Neural cell (in vitro differentiated cells): ENCODE results near the gene ELOA. TPM values are rescaled to one million over a fixed set of nuclear protein-coding genes. Genes with fewer than 3 reads are reported as not detected.

Experiments used
- H2AFZ ChIP-seq: fragments of 200-600, 300-800 bp; sonication (generic), shearing (Covaris generic); 2 replicates; pipeline ENCODE4 v1.6.0; 2014; ENCODE audit warnings: low read depth, mild to moderate bottlenecking, antibody characterized with exemption, low read length, moderate library complexity
- H3F3A ChIP-seq: fragments of 200-600 bp; shearing (Covaris generic); 2 replicates; pipeline ENCODE4 v1.6.1; 2016; ENCODE audit warnings: mild to moderate bottlenecking, moderate library complexity, mixed read lengths, antibody characterized with exemption, low read length; ENCODE audit not compliant: insufficient read depth, poor library complexity, severe bottlenecking
- H3K27ac ChIP-seq: fragments of 200-600, 300-800 bp; sonication (generic), shearing (Covaris generic); 2 replicates; pipeline ENCODE4 v1.5.1; 2014; ENCODE audit warnings: mild to moderate bottlenecking, low read length, moderate library complexity
- H3K27me3 ChIP-seq: fragments of 300-800, 200-600 bp; sonication (generic), shearing (Covaris generic); 2 replicates; pipeline ENCODE4 v1.6.0; 2014; ENCODE audit warnings: mild to moderate bottlenecking, low read depth, low read length, moderate library complexity; ENCODE audit not compliant: insufficient read depth
- H3K36me3 ChIP-seq: fragments of 300-800, 200-600 bp; sonication (generic), shearing (Covaris generic); 2 replicates; pipeline ENCODE4 v1.5.1; 2014; ENCODE audit warnings: mild to moderate bottlenecking, antibody characterized with exemption, low read length, moderate library complexity; ENCODE audit not compliant: insufficient read depth
- H3K4me2 ChIP-seq: fragments of 300-800, 200-600 bp; sonication (generic), shearing (Covaris generic); 2 replicates; pipeline ENCODE4 v1.6.0; 2014; ENCODE audit warnings: mild to moderate bottlenecking, low read length
- H3K4me3 ChIP-seq: fragments of 300-800, 200-600 bp; sonication (generic), shearing (Covaris generic); 2 replicates; pipeline ENCODE4 v1.5.1; 2014; ENCODE audit warnings: mild to moderate bottlenecking, low read length, moderate library complexity
- H3K79me2 ChIP-seq: fragments of 200-600 bp; shearing (Covaris generic); replicated peaks from 2 replicates; pipeline ENCODE4 v1.6.0; 2014; ENCODE audit warnings: mild to moderate bottlenecking, low read length, moderate library complexity; ENCODE audit not compliant: insufficient read depth
- H3K9ac ChIP-seq: fragments of 300-800, 200-600 bp; sonication (generic), shearing (Covaris generic); 2 replicates; pipeline ENCODE4 v1.6.1; 2016; ENCODE audit warnings: mild to moderate bottlenecking, low read length, mixed read lengths
- H3K9me2 ChIP-seq: fragments of 200-600 bp; shearing (Covaris generic); 2 replicates; pipeline ENCODE4 v1.6.1; 2016; ENCODE audit warnings: mild to moderate bottlenecking, low read length, mixed read lengths; ENCODE audit not compliant: insufficient read depth
- H3K9me3 ChIP-seq: fragments of 200-600, 300-800 bp; sonication (generic), shearing (Covaris generic); 2 replicates; pipeline ENCODE4 v1.6.1; 2016; ENCODE audit warnings: mild to moderate bottlenecking, mixed run types, low read length, moderate library complexity, mixed read lengths
- H4K20me1 ChIP-seq: fragments of 200-600 bp; shearing (Covaris generic); 2 replicates; pipeline ENCODE4 v1.6.1; 2016; ENCODE audit warnings: mild to moderate bottlenecking, mixed run types; ENCODE audit not compliant: insufficient read depth
- CTCF ChIP-seq: fragments of 450-650 bp; IDR thresholded peaks from 2 replicates; pipeline ENCODE4 v1.5.1; 2014; ENCODE audit warnings: antibody characterized with exemption, mild to moderate bottlenecking, moderate library complexity; ENCODE audit not compliant: poor library complexity, severe bottlenecking
- EP300 ChIP-seq: fragments of 450-650 bp; conservative IDR thresholded peaks from 2 replicates; pipeline ENCODE4 v1.6.1; 2014; ENCODE audit warnings: antibody characterized with exemption, mild to moderate bottlenecking, moderate library complexity; ENCODE audit not compliant: poor library complexity, severe bottlenecking
- EZH2 ChIP-seq: fragments of 200-600, 300-800 bp; shearing (Covaris generic), sonication (generic); IDR thresholded peaks from 2 replicates; pipeline ENCODE4 v1.6.1; 2014; ENCODE audit warnings: antibody characterized with exemption, low read length, borderline replicate concordance, mild to moderate bottlenecking; ENCODE audit not compliant: insufficient read depth, poor library complexity, severe bottlenecking
- MXI1 ChIP-seq: fragments of 450-650 bp; conservative IDR thresholded peaks from 2 replicates; pipeline ENCODE4 v1.6.1; 2014; ENCODE audit warnings: antibody characterized with exemption, mild to moderate bottlenecking; ENCODE audit not compliant: poor library complexity, severe bottlenecking
- POLR2AphosphoS5 ChIP-seq: IDR thresholded peaks from 2 replicates; pipeline ENCODE4 v1.6.1; 2012
- RAD21 ChIP-seq: fragments of 450-650 bp; conservative IDR thresholded peaks from 2 replicates; pipeline ENCODE4 v1.6.1; 2014; ENCODE audit warnings: antibody characterized with exemption, mild to moderate bottlenecking, moderate library complexity
- REST ChIP-seq: IDR thresholded peaks from 2 replicates; pipeline ENCODE4 v1.6.1; 2012; ENCODE audit warnings: borderline replicate concordance
- SMC3 ChIP-seq: fragments of 450-650 bp; conservative IDR thresholded peaks from 2 replicates; pipeline ENCODE4 v1.6.1; 2014; ENCODE audit warnings: antibody characterized with exemption, mild to moderate bottlenecking, moderate library complexity; ENCODE audit not compliant: poor library complexity
- TAF1 ChIP-seq: IDR thresholded peaks from 2 replicates; pipeline ENCODE4 v1.6.1; 2012; ENCODE audit warnings: low read depth
- polyA plus RNA-seq: library from polyadenylated mRNA; depleted of rRNA; stranded (reverse); fragments of >200 nt; gene quantifications from 2 replicates; pipeline ENCODE4 v1.2.3, GENCODE V29; 2014

The ELOA gene
- polyA plus RNA-seq, 1 donor from 2014 or later = 20.0 TPM

GRCh38 chr1:23804183-23804835 is 61.0 kb downstream of the ELOA start:
- H3F3A ChIP-seq = no peaks in the 10 kb centered on the region
- H3K79me2 ChIP-seq = no peaks in the 10 kb centered on the region
- H3K9me2 ChIP-seq = no peaks in the 10 kb centered on the region
- TF ChIP-seq EZH2 (no peak), EP300 (no peak), RAD21 (no peak), REST (no peak), POLR2AphosphoS5 (no peak), MXI1 (no peak)
- no peak overlapping the region for H3K4me2 ChIP-seq
- no peak overlapping the region for H3K27ac ChIP-seq
- no peaks in the 10 kb centered on the region for H4K20me1 ChIP-seq
- no peak overlapping the region for H3K4me3 ChIP-seq
- no peak overlapping the region for H3K9ac ChIP-seq
- H3K9me3 ChIP-seq = no peaks in the 10 kb centered on the region
- no peaks in the 10 kb centered on the region for H3K36me3 ChIP-seq
- no peaks in the 10 kb centered on the region for H3K27me3 ChIP-seq
- no peak overlapping the region for H2AFZ ChIP-seq

- no peaks in the 10 kb centered on the region for H4K20me1 ChIP-seq
- no peak for TF ChIP-seq SMC3
- TF ChIP-seq EP300 = no peak
- no peak for TF ChIP-seq MXI1
- TF ChIP-seq POLR2AphosphoS5 = no peak
- no peak for TF ChIP-seq REST
- no peak for TF ChIP-seq RAD21
- TF ChIP-seq EZH2 = no peak
- TF ChIP-seq TAF1 = no peak
- TF ChIP-seq CTCF = no peak
- H3K4me3 ChIP-seq = no peak overlapping the region
- no peak overlapping the region for H3K27ac ChIP-seq
- no peaks in the 10 kb centered on the region for H3K36me3 ChIP-seq
- H3K79me2 ChIP-seq = no peaks in the 10 kb centered on the region
- H3F3A ChIP-seq = no peaks in the 10 kb centered on the region
- H3K9me2 ChIP-seq = no peaks in the 10 kb centered on the region
- no peaks in the 10 kb centered on the region for H3K9me3 ChIP-seq
- no peak overlapping the region for H3K9ac ChIP-seq
- H2AFZ ChIP-seq = no peak overlapping the region
- H3K4me2 ChIP-seq = no peak overlapping the region
- H3K27me3 ChIP-seq = no peaks in the 10 kb centered on the region
Measured at GRCh38 chr1:23805025-23805424, 61.8 kb downstream of the ELOA start.
